ENCODE measurements around the gene GJA5. TPM values are rescaled to one million over a fixed set of nuclear protein-coding genes. Genes with fewer than 3 reads are reported as not detected.
A peak's percentile ranks its signal among the peaks of the same experiment; 100 is the strongest.

The GJA5 gene
- total RNA-seq, 2 experiments from 2014 or later: not detected

- H3K4me1 Mint-ChIP-seq (ENCODE audit: low read depth): no peaks in the 10 kb centered on the region
- no peaks in the 10 kb centered on the region for H3K9me3 Mint-ChIP-seq (ENCODE audit: insufficient read depth)
- no peak overlapping the region for H3K27ac Mint-ChIP-seq
- H3K36me3 Mint-ChIP-seq (ENCODE audit: low read depth): no peaks in the 10 kb centered on the region
- ChIA-PET CTCF (interaction anchor here (1.1 to 2.2 kb wide), 2 partner anchors 8 to 108 kb away, joined by 3 to 6 read pairs; no protein-coding TSS in a partner anchor), POLR2A (no interaction called here)
- no peak for ATAC-seq
- H3K27me3 Mint-ChIP-seq (ENCODE audit: low read depth): peaks cover 32% of the 10 kb centered on the region
- no peak overlapping the region for H3K4me3 Mint-ChIP-seq
- no peak for DNase-seq
Observed at GRCh38 chr1:147784941-147785340, 24.5 kb upstream of the GJA5 start.

- CTCF ChIA-PET: interaction anchor here (1.6 kb wide), 1 partner anchor 14 kb away, joined by 4 read pairs; no protein-coding TSS in a partner anchor
- H3K4me1 Mint-ChIP-seq (ENCODE audit: low read depth): no peaks in the 10 kb centered on the region
- no peaks in the 10 kb centered on the region for H3K9me3 Mint-ChIP-seq (ENCODE audit: insufficient read depth)
- no peaks in the 10 kb centered on the region for H3K36me3 Mint-ChIP-seq (ENCODE audit: low read depth)
- H3K4me3 Mint-ChIP-seq: no peak overlapping the region
- DNase-seq: no peak
- POLR2A ChIA-PET: no interaction called here
- ATAC-seq: no peak
- peaks cover 38% of the 10 kb centered on the region for H3K27me3 Mint-ChIP-seq (ENCODE audit: low read depth)
- no peak overlapping the region for H3K27ac Mint-ChIP-seq
Observed at GRCh38 chr1:147781056-147781471, 20.7 kb upstream of the GJA5 start.

GRCh38 chr1:147777694-147778093, 17.3 kb upstream of the GJA5 start:
- Mint-ChIP-seq H3K4me3 (no peak overlapping the region), H3K27me3 (ENCODE audit: low read depth) (peaks cover 47% of the 10 kb centered on the region), H3K36me3 (ENCODE audit: low read depth) (no peaks in the 10 kb centered on the region), H3K4me1 (ENCODE audit: low read depth) (no peaks in the 10 kb centered on the region), H3K27ac (no peak overlapping the region), H3K9me3 (ENCODE audit: insufficient read depth) (no peaks in the 10 kb centered on the region)
- no peak for DNase-seq
- ATAC-seq: no peak
- ChIA-PET POLR2A (no interaction called here), CTCF (no interaction called here)

GRCh38 chr1:147773215-147773715, 12.9 kb upstream of the GJA5 start:
- ATAC-seq: no peak
- Mint-ChIP-seq H3K4me1 (ENCODE audit: low read depth) (no peaks in the 10 kb centered on the region), H3K27me3 (ENCODE audit: low read depth) (peaks cover 33% of the 10 kb centered on the region), H3K4me3 (no peak overlapping the region), H3K27ac (no peak overlapping the region), H3K36me3 (ENCODE audit: low read depth) (no peaks in the 10 kb centered on the region), H3K9me3 (ENCODE audit: insufficient read depth) (no peaks in the 10 kb centered on the region)
- no peak for DNase-seq
- ChIA-PET POLR2A (no interaction called here), CTCF (no interaction called here)

- CTCF ChIA-PET: no interaction called here
- no peak overlapping the region for H3K27ac Mint-ChIP-seq
- DNase-seq: no peak
- ATAC-seq: no peak
- POLR2A ChIA-PET: no interaction called here
- no peaks in the 10 kb centered on the region for H3K9me3 Mint-ChIP-seq (ENCODE audit: insufficient read depth)
- no peak overlapping the region for H3K4me3 Mint-ChIP-seq
- no peaks in the 10 kb centered on the region for H3K36me3 Mint-ChIP-seq (ENCODE audit: low read depth)
- H3K27me3 Mint-ChIP-seq (ENCODE audit: low read depth): peaks cover 30% of the 10 kb centered on the region
- no peaks in the 10 kb centered on the region for H3K4me1 Mint-ChIP-seq (ENCODE audit: low read depth)
Observed at GRCh38 chr1:147772570-147772969, 12.2 kb upstream of the GJA5 start.

GRCh38 chr1:147771226-147772125, 11.1 kb upstream of the GJA5 start:
- DNase-seq (no peak), ATAC-seq (no peak)
- peaks cover 28% of the 10 kb centered on the region for H3K27me3 Mint-ChIP-seq (ENCODE audit: low read depth)
- POLR2A ChIA-PET: no interaction called here
- peak overlapping the region; percentile 22 for H3K27ac Mint-ChIP-seq
- no peaks in the 10 kb centered on the region for H3K9me3 Mint-ChIP-seq (ENCODE audit: insufficient read depth)
- no peak overlapping the region for H3K4me3 Mint-ChIP-seq
- CTCF ChIA-PET: no interaction called here
- no peaks in the 10 kb centered on the region for H3K4me1 Mint-ChIP-seq (ENCODE audit: low read depth)
- H3K36me3 Mint-ChIP-seq (ENCODE audit: low read depth): no peaks in the 10 kb centered on the region

GRCh38 chr1:147769106-147769505, 8.7 kb upstream of the GJA5 start:
- POLR2A ChIA-PET: no interaction called here
- ATAC-seq (no peak), DNase-seq (no peak)
- H3K36me3 Mint-ChIP-seq (ENCODE audit: low read depth): no peaks in the 10 kb centered on the region
- H3K27ac Mint-ChIP-seq: no peak overlapping the region
- no peaks in the 10 kb centered on the region for H3K9me3 Mint-ChIP-seq (ENCODE audit: insufficient read depth)
- CTCF ChIA-PET: no interaction called here
- peaks cover 26% of the 10 kb centered on the region for H3K27me3 Mint-ChIP-seq (ENCODE audit: low read depth)
- H3K4me3 Mint-ChIP-seq: no peak overlapping the region
- H3K4me1 Mint-ChIP-seq (ENCODE audit: low read depth): no peaks in the 10 kb centered on the region

GRCh38 chr1:147768582-147768981, 8.2 kb upstream of the GJA5 start:
- Mint-ChIP-seq H3K36me3 (ENCODE audit: low read depth) (no peaks in the 10 kb centered on the region), H3K4me3 (no peak overlapping the region), H3K9me3 (ENCODE audit: insufficient read depth) (no peaks in the 10 kb centered on the region), H3K27ac (no peak overlapping the region), H3K4me1 (ENCODE audit: low read depth) (no peaks in the 10 kb centered on the region), H3K27me3 (ENCODE audit: low read depth) (peaks cover 23% of the 10 kb centered on the region)
- CTCF ChIA-PET: no interaction called here
- ATAC-seq (no peak), DNase-seq (no peak)
- POLR2A ChIA-PET: no interaction called here

- H3K27me3 Mint-ChIP-seq (ENCODE audit: low read depth): peaks cover 18% of the 10 kb centered on the region
Observed at GRCh38 chr1:147768101-147768500, 7.7 kb upstream of the GJA5 start.

GRCh38 chr1:147762233-147763024, 2.0 kb upstream of the GJA5 start:
- peaks cover 29% of the 10 kb centered on the region for H3K4me1 Mint-ChIP-seq (ENCODE audit: low read depth)
- H3K36me3 Mint-ChIP-seq (ENCODE audit: low read depth): no peaks in the 10 kb centered on the region
- DNase-seq (peak; percentile 38), ATAC-seq (peak; percentile 84)
- peak overlapping the region; percentile 78 for H3K27ac Mint-ChIP-seq
- ChIA-PET POLR2A (no interaction called here), CTCF (no interaction called here)
- H3K4me3 Mint-ChIP-seq: no peak overlapping the region
- H3K9me3 Mint-ChIP-seq (ENCODE audit: insufficient read depth): no peaks in the 10 kb centered on the region
- peaks cover 3% of the 10 kb centered on the region for H3K27me3 Mint-ChIP-seq (ENCODE audit: low read depth)

More at GRCh38 chr1:147768101-147768500, 7.7 kb upstream of the GJA5 start:
- no peaks in the 10 kb centered on the region for H3K36me3 Mint-ChIP-seq (ENCODE audit: low read depth)
- no peak for DNase-seq
- no peak overlapping the region for H3K27ac Mint-ChIP-seq
- H3K4me3 Mint-ChIP-seq: no peak overlapping the region
- H3K9me3 Mint-ChIP-seq (ENCODE audit: insufficient read depth): no peaks in the 10 kb centered on the region
- POLR2A ChIA-PET: no interaction called here
- CTCF ChIA-PET: no interaction called here
- H3K4me1 Mint-ChIP-seq (ENCODE audit: low read depth): peaks cover 3% of the 10 kb centered on the region
- no peak for ATAC-seq

- no peak overlapping the region for H3K4me3 Mint-ChIP-seq
- H3K27ac Mint-ChIP-seq: no peak overlapping the region
- H3K36me3 Mint-ChIP-seq (ENCODE audit: low read depth): no peaks in the 10 kb centered on the region
- no peak for DNase-seq
- H3K4me1 Mint-ChIP-seq (ENCODE audit: low read depth): peaks cover 29% of the 10 kb centered on the region
- ChIA-PET POLR2A (no interaction called here), CTCF (no interaction called here)
- peaks cover 6% of the 10 kb centered on the region for H3K27me3 Mint-ChIP-seq (ENCODE audit: low read depth)
- H3K9me3 Mint-ChIP-seq (ENCODE audit: insufficient read depth): no peaks in the 10 kb centered on the region
- ATAC-seq: no peak
Observed at GRCh38 chr1:147758379-147759100, 1.9 kb downstream of the GJA5 start.

Data from activated CD8-positive, alpha-beta T cell treated with anti-CD3 and anti-CD28 coated beads, Interleukin-2, amount 10 ng/mL, durations not matched to agents 7 days and 5 days (primary cell).